HG03064 (cell line): ENCODE measurements around the gene CHML.

Source experiments
- ATAC-seq: cut with Tn5 transposase; IDR thresholded peaks from one replicate; pipeline ENCODE4 v1.9.1; 2021; ENCODE audit warnings: low read depth; ENCODE audit not compliant: unreplicated experiment

CHML gene

GRCh38 chr1:241624935-241625334 is 15.2 kb downstream of the CHML start:
- ATAC-seq, result no peak

- no peak for ATAC-seq
Observed at GRCh38 chr1:241622669-241623068, 17.5 kb downstream of the CHML start.

GRCh38 chr1:241617426-241617825 is 22.7 kb downstream of the CHML start:
- no peak for ATAC-seq

GRCh38 chr1:241615043-241615974 is 24.9 kb downstream of the CHML start:
- no peak for ATAC-seq

- no peak for ATAC-seq
Observed at GRCh38 chr1:241614572-241614971, 25.6 kb downstream of the CHML start.

GRCh38 chr1:241614144-241614543 is 26.0 kb downstream of the CHML start:
- ATAC-seq, result no peak

- no peak for ATAC-seq
Observed at GRCh38 chr1:241612533-241613477, 27.4 kb downstream of the CHML start.

GRCh38 chr1:241611736-241612135 is 28.4 kb downstream of the CHML start:
- no peak for ATAC-seq

GRCh38 chr1:241611063-241611462 is 29.1 kb downstream of the CHML start:
- peak; percentile 84 for ATAC-seq

- no peak for ATAC-seq
Observed at GRCh38 chr1:241610056-241610815, 29.9 kb downstream of the CHML start.

GRCh38 chr1:241608379-241609033 is 31.7 kb downstream of the CHML start:
- ATAC-seq, result no peak

- ATAC-seq, result no peak
Observed at GRCh38 chr1:241607497-241607896, 32.7 kb downstream of the CHML start.

- no peak for ATAC-seq
Observed at GRCh38 chr1:241606544-241606943, 33.6 kb downstream of the CHML start.

- no peak for ATAC-seq
Observed at GRCh38 chr1:241605146-241605805, 34.9 kb downstream of the CHML start.

GRCh38 chr1:241603731-241604245 is 36.4 kb downstream of the CHML start:
- no peak for ATAC-seq

GRCh38 chr1:241600496-241600901 is 39.7 kb downstream of the CHML start:
- ATAC-seq, result peak; percentile 86

GRCh38 chr1:241598249-241598648 is 41.9 kb downstream of the CHML start:
- peak; percentile 43 for ATAC-seq

- ATAC-seq, result no peak
Observed at GRCh38 chr1:241596633-241597032, 43.5 kb downstream of the CHML start.

- ATAC-seq, result no peak
Observed at GRCh38 chr1:241593186-241593585, 47.0 kb downstream of the CHML start.
